ENCODE data around the gene RPP38. TPM values are rescaled to one million over a fixed set of nuclear protein-coding genes. Genes with fewer than 3 reads are reported as not detected.
A peak's percentile ranks its signal among the peaks of the same experiment; 100 is the strongest.

The RPP38 gene
- total and polyA plus RNA-seq, 2 of the 13 experiments (the other 11 are each of a cell fraction or from before 2014, with no cell fraction given) = 11.7 to 16.4 TPM

GRCh38 chr10:15088428-15089261 is 8.5 kb upstream of the RPP38 start, which contains the start of gene ACBD7 (continued):
- TF ChIP-seq, protein P1, sequence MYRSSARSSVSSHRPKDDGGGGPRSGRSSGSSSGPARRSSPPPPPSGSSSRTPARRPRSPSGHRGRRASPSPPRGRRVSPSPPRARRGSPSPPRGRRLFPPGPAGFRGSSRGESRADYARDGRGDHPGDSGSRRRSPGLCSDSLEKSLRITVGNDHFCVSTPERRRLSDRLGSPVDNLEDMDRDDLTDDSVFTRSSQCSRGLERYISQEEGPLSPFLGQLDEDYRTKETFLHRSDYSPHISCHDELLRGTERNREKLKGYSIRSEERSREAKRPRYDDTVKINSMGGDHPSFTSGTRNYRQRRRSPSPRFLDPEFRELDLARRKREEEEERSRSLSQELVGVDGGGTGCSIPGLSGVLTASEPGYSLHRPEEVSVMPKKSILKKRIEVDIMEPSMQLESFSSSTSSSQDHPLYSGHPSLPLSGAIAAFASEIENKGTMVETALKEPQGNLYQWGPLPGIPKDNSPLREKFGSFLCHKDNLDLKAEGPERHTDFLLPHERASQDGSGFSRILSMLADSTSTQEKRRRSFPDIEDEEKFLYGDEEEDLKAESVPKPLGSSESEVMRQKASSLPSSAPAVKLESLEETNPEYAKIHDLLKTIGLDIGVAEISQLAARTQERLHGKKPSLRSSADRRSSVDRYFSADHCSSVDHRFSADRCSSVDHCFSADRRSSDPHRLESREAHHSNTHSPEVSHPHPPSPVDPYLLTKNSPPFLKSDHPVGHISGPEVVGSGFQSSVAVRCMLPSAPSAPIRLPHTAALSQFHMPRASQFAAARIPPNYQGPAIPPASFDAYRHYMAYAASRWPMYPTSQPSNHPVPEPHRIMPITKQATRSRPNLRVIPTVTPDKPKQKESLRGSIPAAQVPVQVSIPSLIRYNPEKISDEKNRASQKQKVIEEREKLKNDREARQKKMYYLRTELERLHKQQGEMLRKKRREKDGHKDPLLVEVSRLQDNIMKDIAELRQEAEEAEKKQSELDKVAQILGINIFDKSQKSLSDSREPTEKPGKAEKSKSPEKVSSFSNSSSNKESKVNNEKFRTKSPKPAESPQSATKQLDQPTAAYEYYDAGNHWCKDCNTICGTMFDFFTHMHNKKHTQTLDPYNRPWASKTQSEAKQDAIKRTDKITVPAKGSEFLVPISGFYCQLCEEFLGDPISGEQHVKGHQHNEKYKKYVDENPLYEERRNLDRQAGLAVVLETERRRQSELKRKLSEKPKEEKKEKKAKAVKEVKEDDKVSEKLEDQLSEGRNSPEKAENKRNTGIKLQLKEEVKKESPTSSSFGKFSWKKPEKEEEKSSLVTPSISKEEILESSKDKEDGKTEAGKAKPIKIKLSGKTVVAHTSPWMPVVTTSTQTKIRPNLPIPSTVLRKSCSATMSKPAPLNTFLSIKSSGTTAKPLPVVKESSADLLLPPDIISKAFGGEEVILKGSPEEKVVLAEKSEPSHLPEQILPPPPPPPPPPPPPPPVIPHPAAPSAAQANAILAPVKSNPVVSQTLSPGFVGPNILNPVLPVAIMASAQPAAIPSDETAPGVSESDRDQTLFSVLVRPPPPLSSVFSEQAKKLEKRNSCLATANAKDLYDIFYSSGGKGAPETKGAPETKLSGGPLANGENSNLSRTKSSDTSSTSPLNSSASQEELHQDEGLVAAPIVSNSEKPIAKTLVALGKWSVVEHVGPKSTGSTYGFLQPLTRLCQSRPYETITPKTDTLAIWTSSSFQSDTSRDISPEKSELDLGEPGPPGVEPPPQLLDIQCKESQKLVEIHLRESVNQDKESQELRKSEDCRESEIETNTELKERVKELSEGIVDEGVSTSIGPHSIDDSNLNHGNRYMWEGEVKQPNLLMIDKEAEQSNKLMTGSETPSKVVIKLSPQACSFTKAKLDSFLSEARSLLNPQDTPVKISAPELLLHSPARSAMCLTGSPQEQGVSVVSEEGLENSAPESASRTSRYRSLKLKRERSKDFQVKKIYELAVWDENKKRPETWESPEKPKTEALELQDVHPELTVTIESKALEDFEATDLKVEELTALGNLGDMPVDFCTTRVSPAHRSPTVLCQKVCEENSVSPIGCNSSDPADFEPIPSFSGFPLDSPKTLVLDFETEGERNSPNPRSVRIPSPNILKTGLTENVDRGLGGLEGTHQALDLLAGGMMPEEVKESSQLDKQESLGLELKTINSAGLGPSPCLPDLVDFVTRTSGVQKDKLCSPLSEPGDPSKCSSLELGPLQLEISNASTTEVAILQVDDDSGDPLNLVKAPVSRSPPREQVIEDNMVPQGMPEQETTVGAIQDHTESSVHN (CRISPR knock-in tag; IDR thresholded peaks at IDR 0.05) = 0 out of 2 replicates have a peak, but pooled peaks have one; percentile 40
- TF ChIP-seq, protein P2, sequence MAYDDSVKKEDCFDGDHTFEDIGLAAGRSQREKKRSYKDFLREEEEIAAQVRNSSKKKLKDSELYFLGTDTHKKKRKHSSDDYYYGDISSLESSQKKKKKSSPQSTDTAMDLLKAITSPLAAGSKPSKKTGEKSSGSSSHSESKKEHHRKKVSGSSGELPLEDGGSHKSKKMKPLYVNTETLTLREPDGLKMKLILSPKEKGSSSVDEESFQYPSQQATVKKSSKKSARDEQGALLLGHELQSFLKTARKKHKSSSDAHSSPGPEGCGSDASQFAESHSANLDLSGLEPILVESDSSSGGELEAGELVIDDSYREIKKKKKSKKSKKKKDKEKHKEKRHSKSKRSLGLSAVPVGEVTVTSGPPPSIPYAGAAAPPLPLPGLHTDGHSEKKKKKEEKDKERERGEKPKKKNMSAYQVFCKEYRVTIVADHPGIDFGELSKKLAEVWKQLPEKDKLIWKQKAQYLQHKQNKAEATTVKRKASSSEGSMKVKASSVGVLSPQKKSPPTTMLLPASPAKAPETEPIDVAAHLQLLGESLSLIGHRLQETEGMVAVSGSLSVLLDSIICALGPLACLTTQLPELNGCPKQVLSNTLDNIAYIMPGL (CRISPR knock-in tag; IDR thresholded peaks at IDR 0.05; ENCODE audit: borderline replicate concordance in 1 of 2, low read depth in 1 of 2) = 0 out of 4 replicates have a peak, but pooled peaks of 1 of the 2 experiments have one; percentile 21
- TF ChIP-seq NFIB (CRISPR knock-in tag; IDR thresholded peaks at IDR 0.05; ENCODE audit: borderline replicate concordance) (no peak), KLF13 (CRISPR knock-in tag; IDR thresholded peaks at IDR 0.05) (peak; percentile 97), RORA (CRISPR knock-in tag; IDR thresholded peaks at IDR 0.05) (no peak), PAX8 (CRISPR knock-in tag; IDR thresholded peaks at IDR 0.05; ENCODE audit: borderline replicate concordance) (0 out of 2 replicates have a peak, but pooled peaks have one; percentile 53), BCL3 (CRISPR knock-in tag; IDR thresholded peaks at IDR 0.05) (no peak), TBX2 (CRISPR knock-in tag; IDR thresholded peaks at IDR 0.05; ENCODE audit: borderline replicate concordance) (no peak)
- TF ChIP-seq, protein P3, sequence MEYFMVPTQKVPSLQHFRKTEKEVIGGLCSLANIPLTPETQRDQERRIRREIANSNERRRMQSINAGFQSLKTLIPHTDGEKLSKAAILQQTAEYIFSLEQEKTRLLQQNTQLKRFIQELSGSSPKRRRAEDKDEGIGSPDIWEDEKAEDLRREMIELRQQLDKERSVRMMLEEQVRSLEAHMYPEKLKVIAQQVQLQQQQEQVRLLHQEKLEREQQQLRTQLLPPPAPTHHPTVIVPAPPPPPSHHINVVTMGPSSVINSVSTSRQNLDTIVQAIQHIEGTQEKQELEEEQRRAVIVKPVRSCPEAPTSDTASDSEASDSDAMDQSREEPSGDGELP (IDR thresholded peaks at IDR 0.05; ENCODE audit: borderline replicate concordance, low read depth) = no peak; the same call in 1 of the 2 replicates
- TF ChIP-seq, protein P4, sequence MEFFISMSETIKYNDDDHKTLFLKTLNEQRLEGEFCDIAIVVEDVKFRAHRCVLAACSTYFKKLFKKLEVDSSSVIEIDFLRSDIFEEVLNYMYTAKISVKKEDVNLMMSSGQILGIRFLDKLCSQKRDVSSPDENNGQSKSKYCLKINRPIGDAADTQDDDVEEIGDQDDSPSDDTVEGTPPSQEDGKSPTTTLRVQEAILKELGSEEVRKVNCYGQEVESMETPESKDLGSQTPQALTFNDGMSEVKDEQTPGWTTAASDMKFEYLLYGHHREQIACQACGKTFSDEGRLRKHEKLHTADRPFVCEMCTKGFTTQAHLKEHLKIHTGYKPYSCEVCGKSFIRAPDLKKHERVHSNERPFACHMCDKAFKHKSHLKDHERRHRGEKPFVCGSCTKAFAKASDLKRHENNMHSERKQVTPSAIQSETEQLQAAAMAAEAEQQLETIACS (CRISPR knock-in tag; IDR thresholded peaks at IDR 0.05) = no peak
- TF ChIP-seq, protein P5, sequence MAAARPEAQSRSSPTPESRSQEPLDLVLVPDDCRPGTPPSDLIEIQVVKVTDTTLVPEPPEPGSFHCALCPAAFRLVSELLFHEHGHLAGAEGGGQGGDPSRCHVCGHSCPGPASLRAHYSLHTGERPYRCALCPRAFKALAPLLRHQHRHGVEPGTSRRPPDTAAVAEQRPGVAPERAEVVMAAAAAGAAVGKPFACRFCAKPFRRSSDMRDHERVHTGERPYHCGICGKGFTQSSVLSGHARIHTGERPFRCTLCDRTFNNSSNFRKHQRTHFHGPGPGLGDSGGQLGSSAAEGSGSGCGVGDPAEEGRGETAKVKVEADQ (CRISPR knock-in tag; IDR thresholded peaks at IDR 0.05; ENCODE audit: borderline replicate concordance) = 0 out of 2 replicates have a peak, but pooled peaks have one; percentile 42
